HCEC 1CT (cell line): ENCODE measurements around the gene ZNF609.
A peak's percentile ranks its signal among the peaks of the same experiment; 100 is the strongest.

Experiments
- DNase-seq: peaks from one replicate; pipeline ENCODE4 v3.0.0-alpha.2; 2017

ZNF609 gene

DNA sequence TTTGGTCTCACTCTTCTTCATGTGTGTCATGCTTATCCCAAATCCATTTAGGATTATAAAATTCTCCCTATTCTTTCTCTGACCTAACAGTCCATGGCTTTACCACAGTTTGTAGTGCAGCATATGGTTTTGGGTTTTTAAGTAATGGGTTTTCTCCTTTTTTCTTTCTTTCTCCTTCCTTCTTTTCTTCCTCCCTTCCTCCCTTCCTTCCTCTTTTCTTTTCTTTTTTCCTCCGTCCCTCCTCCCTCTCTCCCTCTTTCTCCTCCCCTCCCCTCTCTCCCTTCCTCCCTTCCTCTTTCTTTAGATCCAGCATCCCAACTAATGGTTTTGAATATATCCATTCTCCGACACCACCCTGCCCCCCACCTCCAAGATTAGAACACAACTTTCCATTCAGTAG, 196.1 kb downstream of the ZNF609 start:
- DNase-seq, result no peak

GRCh38 chr15:64665179-64665578, 204.8 kb downstream of the ZNF609 start:
- no peak for DNase-seq

- DNase-seq, result no peak
Measured at GRCh38 chr15:64667736-64668161, 207.4 kb downstream of the ZNF609 start.

- no peak for DNase-seq
Measured at GRCh38 chr15:64673866-64674265, 213.5 kb downstream of the ZNF609 start.

DNA sequence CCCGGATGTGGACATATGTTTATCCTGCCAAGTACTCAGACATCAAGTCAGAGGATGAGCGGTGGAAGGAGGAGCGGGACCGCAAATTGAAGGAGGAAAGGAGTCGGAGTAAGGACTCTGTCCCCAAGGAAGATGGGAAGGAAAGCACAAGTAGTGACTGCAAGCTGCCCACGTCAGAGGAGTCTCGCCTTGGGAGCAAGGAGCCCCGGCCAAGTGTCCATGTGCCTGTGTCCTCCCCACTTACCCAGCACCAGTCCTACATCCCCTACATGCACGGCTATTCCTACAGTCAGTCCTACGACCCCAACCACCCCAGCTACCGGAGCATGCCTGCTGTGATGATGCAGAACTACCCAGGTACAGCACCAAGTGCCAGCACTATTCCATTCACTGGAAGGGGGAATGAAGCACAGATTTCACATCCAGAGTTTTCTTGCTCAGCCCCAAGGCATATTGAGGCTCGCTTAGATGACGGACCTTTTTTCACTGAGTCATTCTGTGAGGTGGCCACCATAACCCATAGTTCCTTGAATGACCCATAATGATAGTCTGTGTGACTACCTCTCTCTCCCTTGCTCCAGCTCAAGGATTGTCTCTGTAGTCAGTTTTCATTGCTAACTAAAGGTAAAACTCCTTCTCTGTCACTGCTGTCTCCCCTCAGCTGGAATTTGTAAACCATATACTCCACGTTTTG, 217.9 kb downstream of the ZNF609 start:
- no peak for DNase-seq

DNA sequence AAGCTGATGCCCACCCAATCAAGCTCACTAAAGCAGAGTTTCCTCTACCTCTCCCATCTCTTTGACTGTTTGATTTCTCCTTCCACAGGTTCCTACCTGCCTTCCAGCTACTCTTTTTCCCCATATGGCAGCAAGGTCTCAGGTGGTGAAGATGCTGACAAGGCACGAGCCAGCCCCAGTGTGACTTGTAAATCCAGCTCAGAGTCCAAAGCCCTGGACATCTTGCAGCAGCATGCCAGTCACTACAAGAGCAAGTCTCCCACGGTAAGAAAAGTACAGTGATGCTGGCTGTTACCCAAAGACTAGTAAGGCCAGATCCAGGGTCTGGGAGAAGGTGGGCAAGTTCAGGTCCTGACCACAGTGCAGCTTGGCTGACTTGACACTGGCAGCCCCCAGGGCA, 219.7 kb downstream of the ZNF609 start:
- no peak for DNase-seq

DNA sequence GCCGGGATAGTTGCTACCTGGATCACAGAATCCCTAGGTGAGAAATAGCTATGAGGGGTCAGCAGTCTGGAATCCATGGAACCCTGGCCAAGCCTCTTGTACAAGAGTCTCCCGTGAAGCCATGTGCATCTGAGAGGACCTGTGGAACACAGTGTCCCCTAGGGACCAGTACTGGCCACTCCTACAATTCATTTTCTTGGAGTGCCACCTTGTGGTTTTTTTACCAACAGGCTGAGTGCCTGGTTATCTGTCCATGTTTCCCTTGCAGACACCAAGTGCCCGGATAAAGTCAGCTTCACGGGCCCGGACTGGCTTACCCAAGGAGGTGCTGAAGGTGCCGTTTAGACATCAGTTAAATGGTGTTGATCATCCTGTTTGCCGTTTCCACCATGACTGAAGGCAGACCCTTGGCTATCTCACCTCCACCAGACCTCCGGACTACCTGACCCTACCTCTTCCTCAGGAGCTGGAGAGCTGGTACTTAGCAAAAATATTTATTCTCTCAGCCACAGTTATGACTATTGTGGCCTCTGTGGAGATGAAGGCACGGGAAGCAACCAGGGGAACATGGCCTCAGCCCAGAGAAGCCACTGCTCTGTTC, 221.1 kb downstream of the ZNF609 start:
- DNase-seq, result peak; percentile 52

DNA sequence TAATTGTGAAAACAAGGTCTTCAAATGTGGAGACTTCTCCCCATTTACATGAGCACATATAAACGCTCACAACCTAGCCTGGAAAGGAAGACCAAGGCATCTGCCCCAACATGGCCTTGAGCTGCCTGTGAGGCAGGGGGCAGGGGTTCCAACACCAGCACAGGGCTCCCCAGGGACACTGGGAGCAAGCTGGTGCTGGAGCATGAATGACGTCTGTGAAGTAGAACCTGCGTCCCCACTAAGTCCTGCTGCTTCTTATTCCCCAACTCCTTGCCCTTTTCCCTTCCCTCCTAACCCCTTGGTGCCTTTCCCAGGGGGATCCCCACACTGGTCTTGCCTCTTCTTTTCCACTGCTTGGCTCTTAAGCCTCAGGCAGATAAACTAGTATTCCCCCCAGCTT, 221.9 kb downstream of the ZNF609 start:
- DNase-seq, result no peak

- DNase-seq, result no peak
Measured at GRCh38 chr15:64683378-64683777, 223.0 kb downstream of the ZNF609 start.

- no peak for DNase-seq
Measured at GRCh38 chr15:64685230-64685888, 225.0 kb downstream of the ZNF609 start.

GRCh38 chr15:64686130-64686735, 225.9 kb downstream of the ZNF609 start:
- DNase-seq, result peak; percentile 42

GRCh38 chr15:64687172-64687571, 226.8 kb downstream of the ZNF609 start:
- no peak for DNase-seq

DNA sequence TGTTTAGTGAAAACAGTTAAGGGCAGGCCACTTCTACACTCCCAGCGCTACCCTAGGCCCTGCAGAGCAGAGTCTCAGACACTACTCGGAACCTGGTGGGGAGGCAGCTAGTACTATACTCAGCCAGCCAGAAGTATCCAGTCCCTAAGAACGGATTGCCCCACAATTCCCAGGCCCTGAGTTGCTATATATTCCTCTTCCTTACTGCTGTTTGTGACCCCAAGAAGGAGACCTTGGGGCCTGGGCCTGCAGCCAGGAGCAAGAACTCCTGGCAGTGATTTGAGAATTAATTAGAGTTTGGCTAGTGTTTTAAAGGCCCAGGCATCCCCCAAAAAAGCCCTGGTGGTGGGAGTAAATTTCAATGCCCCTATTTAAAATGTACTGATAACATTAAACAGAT, 227.3 kb downstream of the ZNF609 start:
- no peak for DNase-seq

- no peak for DNase-seq
Measured at GRCh38 chr15:64688770-64689169, 228.4 kb downstream of the ZNF609 start.

DNA sequence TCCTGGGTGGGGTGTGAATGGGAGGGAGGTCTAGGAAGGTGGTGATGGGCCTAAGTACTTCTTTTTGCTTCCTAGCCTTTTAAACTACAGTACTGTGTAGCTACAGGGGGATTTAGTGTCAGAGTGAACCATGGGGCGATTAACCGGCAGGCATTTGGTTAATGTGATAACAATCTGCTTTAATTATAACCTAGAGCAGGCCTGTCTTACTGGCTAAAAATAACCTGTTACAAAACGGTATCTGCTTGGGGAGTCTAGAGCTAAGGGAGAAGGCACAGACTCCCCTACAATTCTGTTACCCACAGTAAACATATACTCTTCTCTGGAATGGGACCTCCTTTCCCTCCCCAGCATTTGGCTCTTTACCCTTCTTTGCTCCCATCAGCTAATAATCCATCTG, 229.6 kb downstream of the ZNF609 start:
- DNase-seq, result no peak

GRCh38 chr15:64690578-64691296, 230.4 kb downstream of the ZNF609 start:
- no peak for DNase-seq

GRCh38 chr15:64691896-64692565, 231.7 kb downstream of the ZNF609 start:
- no peak for DNase-seq

DNA sequence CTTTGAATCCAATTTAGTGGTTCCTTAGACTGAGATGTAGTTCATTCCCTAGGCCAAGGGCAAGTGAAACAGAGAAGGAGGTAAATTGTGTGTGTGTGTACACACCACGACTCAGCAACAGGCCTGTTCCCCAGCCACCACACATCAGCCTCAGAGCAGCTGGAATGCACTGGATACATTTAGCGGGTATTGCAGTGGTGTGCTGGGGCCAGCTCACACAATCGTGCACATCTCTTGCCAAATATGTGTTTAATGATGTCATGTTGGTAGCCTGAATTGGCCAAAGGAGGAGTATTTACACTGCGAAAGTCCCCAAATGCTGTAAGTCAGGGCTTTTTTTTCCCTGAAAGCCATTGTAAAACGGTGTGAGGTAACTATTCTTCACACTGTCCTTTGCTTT, 232.8 kb downstream of the ZNF609 start:
- peak; percentile 81 for DNase-seq

DNA sequence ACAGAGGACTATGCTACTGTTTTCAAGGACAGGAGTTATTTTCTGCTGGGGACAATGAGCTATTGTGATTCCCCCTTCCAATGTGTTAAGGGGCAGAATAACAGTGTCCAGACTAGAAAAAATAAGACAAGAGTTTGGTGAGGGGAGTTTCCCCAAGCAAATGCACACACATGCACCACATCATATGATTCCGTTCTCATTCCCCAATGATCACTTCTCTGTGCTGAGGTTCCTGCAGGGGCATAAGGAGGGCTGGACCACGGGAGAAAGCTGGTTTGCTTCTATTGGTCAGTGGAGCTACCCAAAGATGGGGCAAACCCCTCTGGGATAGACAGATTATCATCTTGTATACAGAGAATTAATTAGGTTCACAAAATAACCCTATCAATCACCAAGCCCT, 234.4 kb downstream of the ZNF609 start:
- DNase-seq, result no peak

GRCh38 chr15:64695561-64695992, 235.2 kb downstream of the ZNF609 start:
- no peak for DNase-seq

GRCh38 chr15:64696481-64696880, 236.1 kb downstream of the ZNF609 start:
- DNase-seq, result no peak

GRCh38 chr15:64697911-64698369, 237.6 kb downstream of the ZNF609 start:
- DNase-seq, result no peak
